NOMO-1 (cell line): ENCODE measurements around the gene ACOT8.
"Not testable (repeated sequence)": the region's sequence is repeated elsewhere in the genome, so short reads cannot be mapped to it uniquely, and the experiment has no call there.

Experiments
- DNase-seq, 2 experiments: peaks; one replicate each; lab custom pipeline; 2025; ENCODE audit not compliant: unreplicated experiment in 2 of 2; lab: John Stamatoyannopoulos, UW

The ACOT8 gene

DNA sequence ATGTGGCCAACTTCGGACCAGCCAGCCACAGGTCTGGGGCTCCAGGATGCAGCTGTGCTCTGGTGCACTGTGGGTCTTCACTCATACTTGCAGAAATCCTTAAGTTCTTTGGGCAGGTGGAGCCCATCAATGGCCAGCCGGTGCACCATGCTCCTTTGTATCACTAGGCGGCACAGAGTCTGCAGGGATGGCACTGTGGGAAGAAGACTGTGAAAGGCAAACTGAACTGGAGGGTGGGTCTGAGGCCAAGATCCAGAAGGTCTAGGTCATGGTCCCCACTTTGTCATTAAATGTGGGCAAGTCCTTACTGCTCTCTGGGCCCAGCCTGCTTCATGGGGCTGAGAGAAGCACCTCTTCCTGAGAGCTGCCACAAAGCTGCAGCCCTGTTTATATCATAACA, 31.5 kb upstream of the ACOT8 start:
- DNase-seq: no peak

- DNase-seq: no peak
These were observed 30.1 kb upstream of the ACOT8 start, which contains the start of gene SPATA25 for GRCh38 chr20:45887346-45887715. Gene SPATA25 (minus strand): TSS chr20:45887622. CDS start chr20:45887590, 32 bp downstream.

DNA sequence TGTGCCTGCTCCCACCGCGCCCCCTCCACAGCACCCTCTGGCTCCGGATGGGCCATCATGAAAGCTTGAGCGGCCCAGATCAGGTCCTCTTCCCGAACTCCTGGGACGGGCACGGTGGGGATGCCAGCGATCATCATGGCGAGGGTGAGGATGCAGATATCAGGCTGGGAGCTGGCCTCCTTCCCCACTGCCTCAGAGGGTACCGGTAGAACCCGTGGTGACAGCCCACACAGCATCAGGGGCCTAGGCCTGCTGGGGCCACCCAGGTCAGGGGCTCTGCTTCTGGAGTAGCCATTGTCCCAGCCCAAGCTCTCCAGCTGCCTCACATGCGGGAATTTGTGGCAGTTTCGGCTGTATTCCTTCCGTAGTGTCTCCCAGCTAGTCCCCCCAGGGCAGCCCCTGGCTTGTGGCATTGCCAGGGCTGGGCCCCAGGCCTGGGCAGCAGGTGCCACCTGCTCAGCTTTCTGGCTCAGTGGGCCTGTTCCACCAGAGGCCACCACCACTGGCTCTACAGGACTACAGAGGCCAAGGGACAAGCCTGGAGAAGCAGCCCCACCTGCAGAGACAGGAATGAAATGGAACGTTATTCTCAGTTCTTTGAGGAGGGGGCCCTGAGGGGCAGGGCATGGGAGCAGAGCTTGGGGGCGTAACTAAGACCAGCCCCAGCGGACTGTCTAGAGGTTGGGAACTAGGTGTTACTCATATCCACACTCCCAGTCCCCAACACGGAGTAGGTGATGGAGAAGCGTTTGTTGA, 29.6 kb upstream of the ACOT8 start:
- DNase-seq: no peak

DNA sequence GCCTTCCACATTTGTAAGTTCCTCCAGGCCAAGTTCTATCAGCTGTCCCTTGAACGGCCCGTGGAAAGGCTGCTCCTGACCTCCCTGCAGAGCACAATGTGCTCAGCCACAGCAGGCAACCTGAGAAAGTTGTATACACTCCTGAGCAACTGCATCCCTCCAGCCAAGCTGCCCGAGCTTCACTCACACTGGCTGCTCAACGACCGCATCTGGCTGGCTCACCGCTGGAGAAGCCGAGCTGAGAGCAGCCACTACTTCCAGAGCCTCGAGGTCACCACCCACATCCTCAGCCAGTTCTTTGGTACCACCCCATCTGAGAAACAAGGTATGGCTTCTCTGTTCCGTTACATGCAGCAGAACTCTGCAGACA, 25.9 kb upstream of the ACOT8 start:
- no peak for DNase-seq

GRCh38 chr20:45882469-45883099, 25.4 kb upstream of the ACOT8 start:
- no peak for DNase-seq

- DNase-seq: peak; percentile 97 to 98
These were observed 24.0 kb upstream of the ACOT8 start, which contains the start of gene ZSWIM1 for GRCh38 chr20:45880988-45881788. Gene ZSWIM1 (plus strand): TSS chr20:45881227. CDS start chr20:45882593, 1,366 bp downstream.

DNA sequence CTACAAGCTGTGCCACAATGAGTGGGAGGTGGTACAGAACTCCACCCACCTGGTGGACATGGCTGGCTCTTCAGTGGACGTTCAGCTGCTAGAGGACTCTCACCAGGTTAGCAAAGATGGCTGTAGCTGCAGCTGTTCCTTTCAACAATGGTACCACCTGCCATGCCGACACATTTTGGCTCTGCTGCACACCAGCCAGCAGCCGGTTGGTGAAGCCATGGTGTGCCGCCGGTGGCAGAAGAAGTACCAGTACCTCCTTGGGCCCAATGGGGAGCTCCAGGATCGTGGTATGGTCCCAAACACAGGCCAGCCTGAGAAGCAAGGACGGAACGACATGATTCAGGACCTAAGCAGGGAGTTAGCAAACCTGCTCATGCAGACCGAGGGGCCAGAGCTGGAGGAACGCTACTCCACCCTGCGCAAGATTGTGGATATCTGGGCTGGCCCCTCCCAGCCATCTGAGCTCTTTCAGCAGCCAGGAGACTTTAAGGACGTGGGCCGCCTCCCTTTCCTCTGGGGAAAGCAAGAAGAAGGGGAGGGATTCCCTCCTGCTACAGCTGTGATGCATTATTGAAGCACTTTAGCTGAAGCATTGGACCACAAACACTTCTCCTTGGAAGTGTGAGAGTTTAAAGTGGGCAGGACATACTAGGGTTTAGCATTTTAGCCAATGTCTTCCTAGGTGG, 21.0 kb upstream of the ACOT8 start:
- DNase-seq: no peak

GRCh38 chr20:45874576-45874975, 17.4 kb upstream of the ACOT8 start:
- DNase-seq: no peak

DNA sequence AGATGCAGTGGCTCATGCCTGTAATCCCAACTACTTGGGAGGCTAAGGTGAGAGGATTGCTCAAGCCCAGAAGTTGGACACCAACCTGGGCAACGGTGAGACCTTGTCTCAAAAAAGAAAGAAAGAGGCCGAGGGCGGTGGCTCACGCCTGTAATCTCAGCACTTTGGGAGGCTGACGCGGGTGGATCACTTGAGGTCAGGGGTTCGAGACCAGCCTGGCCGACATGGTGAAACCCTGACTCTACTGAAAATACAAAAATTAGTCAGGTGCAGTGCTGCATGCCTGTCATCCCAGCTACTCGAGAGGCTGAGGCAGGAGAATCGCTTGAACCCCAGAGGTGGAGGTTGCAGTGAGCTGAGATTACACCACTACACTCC, 16.9 kb upstream of the ACOT8 start:
- not testable (repeated sequence) for DNase-seq

DNA sequence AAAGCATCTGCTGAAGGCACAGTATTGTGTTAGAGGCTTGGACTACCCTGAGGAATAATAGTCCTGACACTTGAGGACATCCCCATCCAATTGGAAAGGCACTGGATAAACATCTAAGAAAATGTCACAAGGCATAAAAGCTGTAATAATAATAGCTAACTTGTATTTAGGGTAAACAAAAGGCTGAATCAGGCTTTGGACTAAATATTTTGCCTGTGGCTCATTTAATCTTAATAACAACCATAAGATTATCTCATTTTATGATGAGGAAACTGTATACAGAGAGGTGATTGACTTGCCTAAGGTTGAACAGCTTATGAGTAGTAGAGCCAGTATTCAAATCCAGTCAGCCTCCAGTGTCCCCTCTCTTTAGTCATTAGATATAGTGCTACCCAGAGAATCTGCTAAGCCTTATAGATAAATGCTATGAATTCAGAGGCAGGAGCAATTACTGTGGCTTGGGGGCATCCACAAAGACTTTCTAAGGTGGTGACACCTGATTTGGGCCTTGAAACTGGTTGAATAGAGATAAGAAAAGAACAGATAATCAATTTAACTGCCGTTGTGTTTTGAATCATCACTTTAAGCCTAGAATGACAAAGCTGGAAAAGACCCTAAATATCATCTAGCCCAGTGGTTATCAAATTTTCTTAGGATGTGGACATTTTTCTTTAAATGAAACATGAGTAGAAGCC, 16.4 kb upstream of the ACOT8 start:
- no peak for DNase-seq

DNA sequence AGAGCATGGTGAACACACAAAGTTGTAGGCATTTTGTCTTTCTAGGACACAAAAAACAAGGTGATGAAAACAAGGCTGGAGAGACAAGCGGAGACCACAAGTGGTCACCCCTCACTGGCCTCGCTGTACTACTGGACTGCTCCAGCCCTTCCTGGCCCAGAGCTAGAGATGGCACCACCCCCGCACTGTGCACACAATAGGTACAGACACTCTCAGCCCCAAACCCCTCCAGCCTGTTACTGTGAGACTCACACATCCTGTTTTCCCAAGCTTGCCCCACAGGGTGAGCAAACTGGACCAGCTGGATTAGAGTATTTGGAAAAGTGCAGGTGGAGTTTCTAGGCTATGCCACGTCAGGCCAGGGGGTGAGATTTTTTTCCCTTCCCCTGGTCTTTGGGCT, 15.4 kb upstream of the ACOT8 start:
- DNase-seq: no peak

DNA sequence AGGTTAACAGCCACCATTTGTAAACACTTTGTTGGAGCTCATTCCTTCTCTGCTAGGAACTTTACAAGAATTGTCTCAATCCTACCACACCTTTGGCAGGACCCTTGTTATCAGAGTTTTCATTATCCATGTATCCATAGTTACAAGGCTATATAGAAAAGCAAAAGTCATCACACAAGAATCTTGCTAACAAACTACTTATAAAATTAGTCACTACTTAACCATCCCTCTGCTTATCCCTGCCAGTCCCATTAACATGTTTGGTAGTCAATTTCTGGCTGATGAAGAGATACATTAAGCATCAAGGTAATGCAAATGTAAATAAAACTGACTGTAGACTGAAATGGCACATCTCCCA, 10.6 kb upstream of the ACOT8 start:
- DNase-seq: no peak

DNA sequence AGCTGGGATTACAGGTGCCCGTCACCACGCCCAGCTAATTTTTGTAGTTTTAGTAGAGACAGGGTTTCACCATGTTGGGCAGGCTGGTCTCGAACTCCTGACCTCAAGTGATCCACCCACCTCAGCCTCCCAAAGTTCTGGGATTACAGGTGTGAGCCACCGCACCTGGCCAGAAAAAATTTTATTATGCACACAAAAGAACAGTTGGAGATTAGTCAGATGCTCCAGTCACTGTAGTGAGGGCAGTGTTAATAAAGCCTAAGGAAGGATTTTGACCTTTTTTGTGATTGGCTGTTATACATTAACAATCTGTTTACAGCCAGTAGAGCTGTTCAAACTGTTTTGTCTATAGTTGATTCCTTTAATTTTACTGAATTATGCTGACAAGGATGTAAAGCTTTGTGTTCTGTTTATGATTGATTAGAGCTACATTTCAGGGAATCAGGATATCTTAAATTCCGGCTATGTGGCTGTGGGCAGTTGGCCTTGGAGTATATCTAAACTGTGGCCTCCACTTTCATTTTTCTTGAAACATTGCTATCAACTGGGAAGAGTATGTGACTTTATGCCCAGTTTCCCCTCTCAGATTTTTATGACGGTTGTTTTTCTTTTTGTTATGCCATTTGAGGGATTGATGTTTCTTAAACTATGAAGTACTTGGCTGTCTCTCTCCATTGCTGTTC, 10.1 kb upstream of the ACOT8 start:
- DNase-seq: no peak

GRCh38 chr20:45866454-45866853, 9.3 kb upstream of the ACOT8 start:
- DNase-seq: no peak

DNA sequence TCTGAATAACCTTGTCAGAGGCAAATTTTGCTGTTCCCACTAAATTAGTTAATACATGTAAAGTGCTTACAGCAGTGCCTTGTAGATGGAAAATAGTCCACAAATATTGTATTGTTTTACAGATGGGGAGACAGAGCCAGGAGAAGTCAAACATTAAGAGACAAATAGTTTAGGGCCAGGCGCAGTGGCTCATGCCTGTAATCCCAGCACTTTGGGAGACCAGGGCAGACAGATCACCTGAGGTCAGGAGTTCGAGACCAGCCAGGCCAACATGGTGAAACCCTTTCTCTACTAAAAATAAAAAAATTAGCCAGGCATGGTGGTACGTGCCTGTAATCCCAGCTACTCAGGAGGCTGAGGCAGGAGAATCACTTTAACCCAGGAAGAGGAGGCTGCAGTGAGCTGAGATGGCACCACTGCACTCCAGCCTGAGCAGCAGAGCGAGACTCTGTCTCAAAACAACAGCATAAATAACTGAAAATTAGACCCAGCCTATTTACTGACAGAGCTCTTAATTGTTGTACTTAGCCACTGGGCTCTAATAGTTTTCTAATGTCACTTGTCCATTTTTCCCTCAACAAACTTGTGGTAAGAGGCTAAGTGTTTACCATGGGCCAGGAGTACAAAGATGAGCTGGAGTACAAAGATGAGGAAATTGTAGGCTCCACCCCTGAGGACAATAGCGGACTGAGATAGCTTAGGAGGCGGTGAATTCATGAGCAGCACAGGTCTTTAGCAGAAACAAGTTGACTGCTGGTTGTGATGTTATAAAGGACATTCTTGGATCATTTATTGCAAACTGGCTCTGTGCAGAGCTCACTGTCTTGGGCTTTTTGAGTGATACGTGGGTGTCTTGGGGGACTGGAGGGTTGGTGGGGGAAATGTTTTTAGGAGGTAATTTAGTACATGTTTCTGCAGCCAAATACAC, 6.6 kb upstream of the ACOT8 start:
- no peak for DNase-seq

GRCh38 chr20:45861221-45862075, 4.3 kb upstream of the ACOT8 start:
- no peak for DNase-seq

DNA sequence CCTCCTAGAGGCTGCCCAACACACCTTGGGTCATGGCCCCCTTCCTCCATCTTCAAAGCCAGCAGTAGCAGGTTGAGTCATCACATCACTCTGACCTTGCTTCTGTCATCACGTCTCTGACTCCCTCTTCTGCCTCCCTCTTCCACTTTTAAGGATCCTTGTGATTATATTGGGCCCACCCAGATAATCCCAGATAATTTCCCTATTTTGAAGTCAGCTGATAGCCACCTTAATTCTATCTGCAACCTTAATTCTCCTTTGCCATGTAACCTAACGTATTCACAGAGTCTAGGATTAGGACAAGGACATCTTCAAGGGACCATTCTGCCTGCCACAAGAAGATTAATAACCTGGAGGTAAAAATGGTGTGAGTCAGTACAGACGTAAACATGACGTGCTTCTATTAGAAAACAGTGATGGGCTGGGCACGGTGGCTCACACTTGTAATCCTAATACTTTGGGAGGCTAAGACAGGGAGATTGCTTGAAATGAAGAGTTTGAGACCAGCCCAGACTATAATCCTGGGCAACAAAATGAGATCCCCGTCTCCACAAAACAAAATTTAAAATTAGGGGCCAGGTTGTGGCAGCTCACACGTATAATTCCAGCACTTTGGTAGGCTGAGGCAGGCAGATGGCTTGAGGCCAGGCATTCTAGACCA, 3.5 kb upstream of the ACOT8 start:
- no peak for DNase-seq

GRCh38 chr20:45859916-45860315, 2.7 kb upstream of the ACOT8 start:
- no peak for DNase-seq
